ENCODE results near the gene ABHD3.
"Not testable (repeated sequence)": the region's sequence is repeated elsewhere in the genome, so short reads cannot be mapped to it uniquely, and the experiment has no call there.

Gene ABHD3, protein sequence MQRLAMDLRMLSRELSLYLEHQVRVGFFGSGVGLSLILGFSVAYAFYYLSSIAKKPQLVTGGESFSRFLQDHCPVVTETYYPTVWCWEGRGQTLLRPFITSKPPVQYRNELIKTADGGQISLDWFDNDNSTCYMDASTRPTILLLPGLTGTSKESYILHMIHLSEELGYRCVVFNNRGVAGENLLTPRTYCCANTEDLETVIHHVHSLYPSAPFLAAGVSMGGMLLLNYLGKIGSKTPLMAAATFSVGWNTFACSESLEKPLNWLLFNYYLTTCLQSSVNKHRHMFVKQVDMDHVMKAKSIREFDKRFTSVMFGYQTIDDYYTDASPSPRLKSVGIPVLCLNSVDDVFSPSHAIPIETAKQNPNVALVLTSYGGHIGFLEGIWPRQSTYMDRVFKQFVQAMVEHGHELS

DNA sequence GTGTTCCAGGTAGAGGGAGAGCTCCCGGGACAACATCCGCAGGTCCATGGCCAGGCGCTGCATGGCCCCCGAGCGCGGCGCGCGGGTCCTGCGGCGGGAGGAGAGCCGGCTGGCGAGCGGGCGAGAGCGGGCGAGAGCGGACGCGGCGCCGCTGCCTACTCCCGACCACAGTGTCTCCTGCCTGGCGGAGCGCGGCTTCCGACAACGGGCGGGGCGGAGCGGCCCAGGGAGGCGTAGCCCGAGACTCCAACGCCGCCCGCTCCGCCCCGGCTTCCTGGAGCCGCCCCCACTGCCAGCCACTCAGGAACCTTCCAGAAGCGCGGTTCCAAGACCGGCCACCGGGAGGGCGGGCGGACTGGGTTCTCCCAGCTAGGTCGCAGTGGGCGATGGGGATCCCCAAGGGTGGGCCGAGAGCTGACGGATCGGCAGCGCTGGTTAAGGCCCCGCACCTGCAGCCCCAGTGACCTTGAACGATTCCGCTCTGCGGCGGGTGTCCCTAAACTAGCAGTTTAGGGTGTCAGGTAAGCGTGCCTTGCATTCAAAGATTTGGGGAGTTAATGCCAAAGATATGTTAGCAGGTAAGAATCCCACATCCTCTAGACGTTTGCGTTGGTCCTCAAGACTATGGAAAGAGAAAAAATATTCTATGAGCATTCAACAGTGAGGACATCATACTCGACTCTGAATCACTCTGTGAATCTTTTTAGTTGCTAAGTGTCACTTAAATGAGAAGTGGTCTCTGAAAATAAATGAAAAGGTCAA is at the start of gene ABHD3:
TSS of gene ABHD3 (minus strand) at position 172 of the 762 bp plus-strand sequence. CDS start at position 63, 109 bp downstream.
- DNase-seq (ENCODE audit: low read depth in 2 of 2): peak; percentile 81 to 89

DNA sequence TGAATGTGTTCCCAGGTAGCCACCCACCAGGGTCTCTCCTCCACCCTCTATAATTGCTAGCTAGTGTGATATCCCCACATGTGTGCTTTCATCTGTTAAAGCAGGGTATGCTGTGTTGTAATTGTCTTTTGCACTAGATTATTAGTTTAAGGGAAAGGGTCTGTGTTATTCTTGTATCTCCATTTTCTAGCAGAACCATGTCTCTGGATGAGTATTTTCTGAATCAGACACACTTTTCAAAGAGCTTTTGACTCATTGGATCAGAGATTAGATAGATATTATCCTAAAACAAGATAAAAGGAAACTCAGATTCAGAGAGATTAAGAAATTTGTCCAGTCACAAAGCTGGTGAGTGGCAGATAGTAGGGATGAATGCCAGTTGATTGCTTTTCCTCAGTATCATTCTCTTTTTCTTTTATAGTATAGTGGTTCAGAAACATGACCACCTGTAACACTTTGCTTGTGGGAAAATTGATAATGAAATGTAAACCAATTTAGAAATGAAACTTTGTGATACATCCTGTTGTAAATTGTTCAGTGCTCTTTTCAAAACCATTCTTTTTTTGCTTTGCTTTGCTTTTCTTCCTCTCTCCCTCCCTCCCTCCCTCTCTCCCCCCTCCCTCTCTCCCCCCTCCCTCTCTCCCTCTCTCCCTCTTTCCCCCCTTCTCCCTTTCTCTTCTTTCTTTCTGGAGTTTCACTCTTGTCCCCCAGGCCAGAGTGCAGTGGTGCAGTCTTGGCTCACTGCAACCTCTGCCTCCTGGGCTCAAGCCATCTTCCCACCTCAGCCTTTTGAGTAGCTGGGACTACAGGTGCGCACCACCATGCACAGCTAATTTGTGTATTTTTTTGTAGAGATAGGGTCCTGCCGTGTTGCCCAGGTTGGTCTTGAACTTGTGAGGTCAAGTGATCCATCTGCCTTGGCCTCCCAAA is 43.5 kb upstream of the ABHD3 start:
- no peak for DNase-seq (ENCODE audit: low read depth in 2 of 2)

DNA sequence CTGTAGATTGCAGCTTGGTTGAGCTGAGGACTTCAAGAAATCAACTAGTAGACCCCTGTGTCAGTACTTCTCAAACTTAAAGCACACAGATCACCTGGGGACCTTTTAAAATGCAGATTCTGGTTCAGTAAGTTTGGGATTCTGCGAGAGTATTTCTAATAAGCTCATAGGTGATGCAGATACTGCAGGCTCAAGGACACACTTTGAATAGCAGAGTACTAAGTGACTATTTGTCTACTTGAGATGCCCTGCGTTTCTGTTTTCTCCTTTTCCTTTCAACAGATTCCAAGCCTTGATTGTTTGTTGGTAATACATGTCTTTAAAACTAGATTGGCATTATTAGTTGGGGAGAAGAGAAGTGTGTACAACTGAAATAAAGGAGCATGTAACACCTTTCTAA is 42.7 kb upstream of the ABHD3 start:
- DNase-seq (ENCODE audit: low read depth in 2 of 2): no peak

DNA sequence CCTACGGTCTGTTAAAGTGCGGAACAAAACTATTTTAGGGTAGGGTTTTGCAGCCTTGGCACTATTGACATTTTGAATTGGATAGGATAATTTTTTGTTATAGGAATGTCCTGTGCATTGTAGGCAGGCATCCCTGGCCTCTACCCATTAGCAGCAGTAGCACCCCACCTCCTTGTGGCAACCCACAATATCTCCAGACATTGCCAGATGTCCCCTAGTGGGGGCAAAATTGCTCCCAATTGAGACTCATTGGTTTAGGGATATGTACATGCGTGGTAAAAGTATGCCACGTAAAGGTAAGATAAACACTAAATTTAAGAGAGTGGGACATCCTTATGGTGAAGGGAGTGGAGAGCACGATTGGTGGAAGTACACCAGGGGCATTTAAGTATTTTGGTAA is 40.7 kb upstream of the ABHD3 start:
- no peak for DNase-seq (ENCODE audit: low read depth in 2 of 2)

DNA sequence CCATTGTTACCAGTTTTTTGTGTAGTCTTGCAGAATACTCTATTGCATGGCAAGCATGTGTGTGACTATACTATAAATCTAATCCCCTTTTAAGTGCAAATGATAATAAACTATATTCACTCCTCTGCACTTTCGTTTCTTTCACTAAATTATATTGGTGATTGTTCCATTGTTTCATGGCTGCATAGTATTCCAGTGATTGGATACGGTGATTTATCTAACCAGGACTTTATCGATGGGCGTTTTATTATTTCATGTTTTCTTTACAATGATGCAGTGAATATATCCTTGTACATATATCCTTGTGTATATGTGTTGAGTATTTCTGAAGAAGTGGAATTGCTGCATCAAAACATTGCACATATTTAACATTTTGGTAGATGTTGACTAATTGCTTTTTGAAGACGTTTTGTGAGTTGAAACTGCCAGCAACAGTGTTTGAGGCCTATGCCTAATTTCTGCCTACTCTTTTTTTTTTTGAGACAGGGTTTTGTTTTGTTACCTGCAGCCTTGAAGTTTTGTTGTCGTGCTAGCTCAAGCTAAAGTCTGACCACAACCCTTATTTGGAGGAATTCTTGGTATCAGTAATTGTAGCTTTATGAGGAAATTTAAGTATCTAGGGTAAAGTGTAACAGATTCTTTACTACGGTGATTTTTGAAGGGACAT is 38.7 kb upstream of the ABHD3 start:
- no peak for DNase-seq (ENCODE audit: low read depth in 2 of 2)

DNA sequence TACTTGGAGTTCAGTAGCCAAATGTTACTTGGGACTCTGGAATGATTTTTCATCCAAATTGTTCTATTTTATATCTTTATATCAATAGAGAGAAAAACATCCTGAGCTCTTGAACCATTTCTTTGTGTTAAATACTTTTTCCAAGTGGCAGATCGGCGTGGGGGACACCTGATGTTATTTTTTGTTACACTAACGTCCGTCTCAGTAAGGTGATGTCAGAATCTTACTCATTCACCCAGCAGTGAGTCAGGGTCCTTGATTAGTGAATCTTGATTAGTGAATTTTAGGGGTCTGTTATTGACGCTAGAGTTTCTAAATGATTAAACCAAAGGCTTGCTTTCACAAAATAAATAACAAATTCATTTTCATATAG is 37.7 kb upstream of the ABHD3 start:
- DNase-seq (ENCODE audit: low read depth in 2 of 2): no peak

DNA sequence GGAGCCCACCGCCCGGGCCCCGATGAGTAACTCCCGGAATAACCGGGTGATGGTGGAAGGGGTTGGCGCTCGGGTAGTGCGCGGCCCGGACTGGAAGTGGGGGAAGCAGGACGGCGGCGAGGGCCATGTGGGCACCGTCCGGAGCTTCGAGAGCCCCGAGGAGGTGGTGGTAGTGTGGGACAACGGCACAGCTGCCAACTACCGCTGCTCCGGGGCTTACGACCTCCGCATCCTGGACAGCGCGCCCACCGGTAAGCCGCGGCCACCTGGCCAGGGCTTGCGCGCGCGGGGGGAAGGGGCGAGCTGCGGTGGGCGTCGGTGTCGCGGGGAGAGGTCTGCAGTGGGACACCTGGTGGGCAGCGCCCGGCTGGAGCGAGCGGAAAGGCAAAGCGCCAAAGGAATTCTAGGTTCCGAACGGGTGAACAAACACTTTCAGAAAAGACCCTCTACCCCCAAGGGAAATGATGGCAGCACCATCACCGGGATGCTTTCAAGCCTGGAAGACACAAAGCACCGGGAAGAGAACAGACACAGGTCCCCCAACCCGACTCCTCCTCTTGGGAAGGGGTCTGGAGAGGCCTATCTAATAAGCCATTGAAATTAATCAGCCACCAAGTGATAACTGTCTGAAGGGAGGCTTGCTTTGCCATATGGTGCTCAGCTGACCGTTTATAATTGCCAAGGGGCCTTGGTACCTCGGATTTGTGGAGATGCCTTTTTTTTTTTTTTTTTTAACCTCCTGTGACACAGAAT is 37.2 kb upstream of the ABHD3 start:
- DNase-seq (ENCODE audit: low read depth in 2 of 2): peak; percentile 18

DNA sequence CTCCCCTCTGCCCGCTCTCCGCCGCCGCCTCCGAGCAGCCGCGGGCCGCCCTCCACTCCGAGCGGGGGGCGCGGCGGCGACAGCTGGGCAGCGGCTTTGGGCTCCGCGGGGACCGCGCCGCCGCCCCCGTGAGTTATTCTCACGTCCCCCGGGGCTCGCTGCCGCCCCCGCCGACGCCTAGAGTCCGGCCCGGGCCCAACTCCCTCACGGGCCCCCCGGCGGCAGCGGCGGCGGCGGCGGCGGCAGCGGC is 36.7 kb upstream of the ABHD3 start:
- no peak for DNase-seq (ENCODE audit: low read depth in 2 of 2)

DNA sequence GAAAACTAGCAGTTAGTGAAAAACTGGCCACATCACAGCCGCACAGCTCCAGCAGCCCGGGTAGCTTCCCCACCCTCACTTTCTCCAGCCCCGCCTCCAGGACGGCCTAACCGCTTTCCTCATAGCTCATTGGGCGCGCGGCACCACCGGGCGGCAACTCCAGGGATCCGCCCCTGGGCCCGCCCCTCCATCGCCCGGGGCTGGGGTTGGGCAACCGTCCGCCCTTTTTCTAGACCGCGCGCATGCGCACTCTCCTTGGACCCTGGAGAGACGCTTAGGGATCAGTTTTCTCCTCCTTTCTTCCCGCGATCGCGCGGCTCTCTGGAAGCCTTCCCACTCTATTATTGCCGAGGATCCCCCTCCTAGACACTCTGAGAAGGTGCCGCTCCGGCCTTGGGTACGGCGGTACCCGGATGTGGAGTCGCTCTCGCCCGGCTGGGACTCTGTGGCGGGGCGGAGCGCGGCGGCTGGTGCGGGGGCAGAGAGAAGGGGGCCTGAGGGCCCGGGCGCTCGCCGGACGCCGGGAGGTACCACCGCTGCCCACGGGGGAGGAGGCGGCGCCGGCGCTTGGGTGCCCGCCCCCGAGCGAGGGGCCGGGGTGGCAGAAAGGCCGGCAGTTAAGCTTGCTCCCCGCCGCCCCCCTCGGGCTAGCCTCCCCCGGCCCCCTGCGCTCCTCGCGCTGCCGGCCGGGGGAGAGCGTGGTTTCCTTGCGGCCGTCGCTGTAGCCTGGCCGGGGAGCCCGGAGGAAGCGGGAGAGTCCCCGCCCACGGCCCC is 36.2 kb upstream of the ABHD3 start, which contains the start of gene MIB1:
TSS of gene MIB1 (plus strand) at position 255 of the 774 bp plus-strand sequence. CDS start 792 bp downstream, outside the sequence.
- DNase-seq (ENCODE audit: low read depth in 2 of 2): peak; percentile 98 to 99

DNA sequence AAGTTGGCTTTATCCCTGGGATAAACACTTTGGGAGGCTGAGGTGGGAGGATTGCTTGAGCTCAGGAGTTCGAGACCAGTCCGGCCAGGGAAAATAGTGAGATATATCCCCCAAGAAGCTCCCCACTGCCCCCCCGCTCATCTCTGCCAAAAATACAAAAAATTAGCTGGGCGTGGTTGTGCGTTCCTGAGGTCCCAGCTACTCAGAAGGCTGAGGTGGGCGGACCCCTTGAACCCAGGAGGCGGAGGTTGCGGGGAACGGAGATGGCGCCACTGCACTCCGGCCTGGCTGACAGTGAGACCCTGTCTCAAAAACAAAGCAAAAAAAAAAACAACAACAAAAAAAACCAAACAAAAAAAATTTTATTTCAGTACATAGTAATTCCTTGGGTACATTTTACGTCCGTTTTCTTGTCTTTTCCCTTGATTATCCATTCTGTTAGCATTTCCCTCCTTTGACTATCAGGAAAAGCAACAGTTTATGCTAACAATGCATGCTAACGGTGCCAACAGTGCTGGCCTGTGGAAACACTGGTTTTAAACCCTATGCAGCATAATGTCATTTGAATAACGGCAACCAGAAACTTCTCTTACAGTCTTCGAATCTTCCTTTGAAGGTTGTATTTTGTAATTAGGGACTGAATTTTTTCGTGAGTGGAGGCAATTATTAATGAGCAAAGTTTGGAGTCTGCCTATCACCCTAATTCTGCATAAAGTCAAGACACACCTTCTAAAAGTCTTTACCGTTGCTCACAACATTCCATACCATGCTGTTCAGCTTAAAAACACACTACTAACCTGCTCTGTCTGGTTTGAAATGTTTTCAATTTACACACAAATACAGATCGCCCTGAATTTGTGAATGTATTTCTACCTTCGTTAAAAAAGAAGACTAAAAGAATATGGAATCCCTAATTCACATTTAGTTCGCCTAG is 35.3 kb upstream of the ABHD3 start:
- DNase-seq (ENCODE audit: low read depth in 2 of 2): no peak

DNA sequence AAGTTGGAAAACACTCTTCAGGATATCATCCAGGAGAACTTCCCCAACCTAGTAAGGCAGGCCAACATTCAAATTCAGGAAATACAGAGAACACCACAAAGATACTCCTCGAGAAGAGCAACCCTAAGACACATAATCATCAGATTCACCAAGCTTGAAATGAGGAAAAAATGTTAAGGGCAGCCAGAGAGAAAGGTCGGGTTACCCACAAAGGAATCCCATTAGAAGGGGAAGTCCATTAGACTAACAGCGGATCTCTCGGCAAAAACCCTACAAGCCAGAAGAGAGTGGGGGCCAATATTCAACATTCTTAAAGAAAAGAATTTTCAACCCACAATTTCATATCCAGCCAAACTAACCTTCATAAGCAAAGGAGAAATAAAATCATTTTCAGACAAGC is 32.4 kb upstream of the ABHD3 start:
- DNase-seq (ENCODE audit: low read depth in 2 of 2): not testable (repeated sequence)

DNA sequence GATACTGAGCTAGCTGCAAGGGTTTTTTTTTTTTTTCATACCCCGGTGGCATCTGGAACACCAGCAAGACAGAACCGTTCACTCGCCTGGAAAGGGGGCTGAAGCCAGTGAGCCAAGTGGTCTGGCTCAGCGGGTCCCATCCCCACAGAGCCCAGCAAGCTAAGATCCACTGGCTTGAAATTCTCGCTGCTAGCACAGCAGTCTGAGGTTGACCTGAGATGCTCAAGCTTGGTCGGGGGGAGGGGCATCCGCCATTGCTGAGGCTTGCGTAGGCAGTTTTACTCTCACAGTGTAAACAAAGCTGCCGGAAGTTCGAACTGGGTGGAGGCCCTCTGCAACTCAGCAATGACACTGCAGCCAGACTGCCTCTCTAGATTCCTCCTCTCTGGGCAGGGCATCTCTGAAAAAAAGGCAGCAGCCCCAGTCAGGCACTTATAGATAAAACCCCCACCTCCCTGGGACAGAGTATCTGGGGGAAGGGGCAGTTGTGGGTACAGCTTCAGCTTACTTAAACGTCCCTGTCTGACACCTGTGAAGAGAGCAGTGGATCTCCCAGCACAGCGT is 31.0 kb upstream of the ABHD3 start:
- DNase-seq (ENCODE audit: low read depth in 2 of 2): peak; percentile 6 to 30

DNA sequence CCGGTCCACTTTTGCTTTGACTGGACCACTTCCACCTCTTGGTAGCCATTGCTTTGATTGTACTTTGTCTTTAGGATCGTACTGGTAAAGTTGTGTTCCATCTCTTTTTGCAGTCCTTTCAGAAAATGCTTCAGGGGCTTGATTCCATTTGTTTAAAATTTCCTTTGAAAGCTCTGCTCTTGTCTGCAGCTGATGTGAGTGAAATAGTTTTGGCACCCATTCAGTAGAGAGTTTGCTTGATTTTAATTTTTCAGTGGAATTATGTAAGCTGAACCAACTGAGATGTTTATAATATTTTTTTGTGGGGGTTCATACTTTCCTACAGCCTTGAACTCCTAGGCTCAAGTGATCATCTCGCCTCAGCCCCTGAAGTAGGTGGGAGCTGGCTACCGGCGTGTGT is 28.4 kb upstream of the ABHD3 start:
- DNase-seq (ENCODE audit: low read depth in 2 of 2): no peak

DNA sequence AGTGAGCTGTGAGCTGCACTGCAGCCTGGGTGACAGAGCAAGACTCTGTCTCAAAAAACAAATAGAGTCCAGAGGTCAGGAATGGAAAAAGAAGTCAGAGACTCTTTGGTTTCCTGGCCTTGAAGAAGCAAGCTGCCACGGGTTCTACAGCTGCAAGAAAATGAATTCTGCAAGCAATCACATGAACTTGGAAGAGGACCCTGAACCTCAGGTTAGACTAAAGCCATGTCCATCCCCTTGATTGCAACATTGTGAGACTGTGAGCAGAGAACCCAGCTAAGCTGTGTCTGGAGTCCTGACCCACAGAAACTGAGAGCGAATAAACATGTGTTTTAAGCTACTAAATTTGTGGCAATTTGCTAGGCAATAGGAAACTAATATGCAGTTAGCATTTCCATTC is 23.1 kb upstream of the ABHD3 start:
- no peak for DNase-seq (ENCODE audit: low read depth in 2 of 2)

DNA sequence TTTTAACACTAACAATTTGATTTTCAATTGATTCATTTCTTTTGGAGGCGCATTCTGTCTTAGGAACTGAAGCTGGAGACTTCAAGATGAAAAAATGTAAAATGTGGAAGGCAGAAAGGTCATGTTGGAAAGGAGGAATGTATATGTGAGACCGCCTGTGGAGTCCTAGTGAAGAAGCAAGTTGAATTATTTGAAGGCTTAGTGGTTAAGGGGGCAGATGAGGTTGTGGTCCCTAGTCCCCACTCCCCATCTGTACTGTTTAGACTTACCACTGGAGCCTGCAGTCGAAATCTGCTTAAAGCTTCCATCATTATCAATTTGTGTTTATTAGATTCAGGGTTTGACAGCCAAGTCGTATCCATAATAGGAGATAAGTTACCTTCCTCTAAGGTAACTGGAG is 20.6 kb upstream of the ABHD3 start:
- no peak for DNase-seq (ENCODE audit: low read depth in 2 of 2)

DNA sequence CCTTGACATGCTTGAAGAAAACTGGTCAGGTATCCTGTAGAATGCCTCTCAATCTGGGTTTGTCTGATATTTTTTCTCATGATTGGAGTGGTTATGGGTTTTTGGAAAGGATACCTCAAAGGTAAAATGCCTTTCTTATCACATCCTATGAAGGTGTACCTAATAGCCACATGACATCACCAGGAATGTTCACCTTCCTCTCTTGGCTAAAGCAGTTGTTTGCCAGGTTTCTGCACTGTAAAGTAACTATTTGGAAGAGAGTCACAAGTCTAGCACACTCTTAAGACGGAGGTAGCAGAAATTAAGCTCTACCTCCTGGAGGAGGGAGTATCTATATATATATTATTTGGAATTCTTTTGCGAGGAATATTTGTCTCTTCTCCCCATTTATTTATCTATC is 18.1 kb upstream of the ABHD3 start:
- DNase-seq (ENCODE audit: low read depth in 2 of 2): no peak

DNA sequence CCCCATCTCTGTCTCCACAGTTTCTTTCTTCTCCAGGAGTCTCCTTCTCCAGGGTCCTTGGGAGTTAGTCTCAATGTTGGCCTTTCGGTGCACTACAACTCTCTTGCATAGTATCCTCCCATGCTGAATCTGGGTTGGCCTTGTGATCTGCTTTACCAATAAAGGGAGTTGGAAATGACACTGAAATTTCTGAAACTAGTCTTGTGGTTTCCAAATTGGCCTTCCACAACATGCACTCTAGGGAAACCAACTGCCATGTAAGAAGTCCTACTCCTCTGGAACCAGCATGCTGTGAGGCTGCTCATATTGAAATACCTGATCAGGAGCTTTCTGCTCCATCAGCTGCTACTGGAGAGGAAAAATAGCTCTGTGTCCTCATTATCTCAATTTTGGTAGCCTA is 9.9 kb upstream of the ABHD3 start:
- no peak for DNase-seq (ENCODE audit: low read depth in 2 of 2)

DNA sequence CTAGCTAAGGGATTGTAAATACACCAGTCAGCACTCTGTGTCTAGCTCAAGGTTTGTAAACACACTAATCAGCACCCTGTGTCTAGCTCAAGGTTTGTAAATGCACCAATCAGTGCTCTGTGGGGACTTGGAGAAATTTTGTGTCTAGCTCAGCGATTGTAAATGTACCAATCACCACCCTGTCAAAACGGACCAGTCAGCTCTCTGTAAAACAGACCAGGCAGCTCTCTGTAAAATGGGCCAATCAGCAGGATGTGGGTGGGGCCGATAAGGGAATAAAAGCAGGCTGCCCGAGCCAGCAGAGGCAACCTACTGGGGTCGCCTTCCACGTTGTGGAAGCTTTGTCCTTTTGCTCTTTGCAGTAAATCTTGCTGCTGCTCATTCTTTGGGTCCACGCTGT is 2.6 kb upstream of the ABHD3 start:
- not testable (repeated sequence) for DNase-seq (ENCODE audit: low read depth in 2 of 2)

DNA sequence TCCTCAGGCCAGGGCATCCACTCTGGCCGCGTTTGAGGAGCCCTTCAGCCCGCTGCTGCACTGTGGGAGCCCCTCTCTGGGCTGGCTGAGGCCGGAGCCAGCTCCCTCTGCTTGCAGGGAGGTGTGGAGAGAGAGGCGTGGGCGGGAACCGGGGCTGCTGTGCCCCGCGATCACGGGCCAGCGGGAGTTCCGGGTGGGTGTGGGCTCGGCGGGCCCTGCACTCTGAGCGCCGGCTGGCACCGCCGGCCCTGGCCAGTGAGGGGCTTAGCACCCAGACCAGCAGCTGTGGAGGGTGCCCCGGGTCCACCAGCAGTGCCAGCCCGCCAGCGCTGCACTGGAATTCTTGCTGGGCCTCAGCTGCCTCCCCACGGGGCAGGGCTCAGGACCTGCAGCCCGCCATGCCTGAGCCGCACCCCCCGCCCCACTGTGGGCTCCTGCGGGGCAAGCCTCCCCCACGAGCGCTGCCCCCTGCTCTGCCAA is 1.9 kb upstream of the ABHD3 start:
- DNase-seq (ENCODE audit: low read depth in 2 of 2): no peak

Measured in stimulated activated CD4-positive, alpha-beta T cell treated with anti-CD3 and anti-CD28 coated beads, Interleukin-4, amount 100 ng/mL, for 48 hours (primary cell).